Gastrocnemius medialis (tissue), 4 donors: Measurements from ENCODE around the gene SPACA7. TPM values are rescaled to one million over a fixed set of nuclear protein-coding genes. Genes with fewer than 3 reads are reported as not detected.

Experiments used
- ATAC-seq, 2 donors: fragments of 150-250 bp; one replicate each; pipeline ENCODE4 v1.9.1; 2016
- DNase-seq, 2 donors: peaks; one replicate each; pipeline ENCODE4 v3.0.0-alpha.2; 2019
- H3K27ac ChIP-seq, 4 donors: fragments of 200-600 bp; sonication (generic); 1 replicate in 1 of 4; 2 replicates in 3 of 4; pipeline ENCODE4 v1.5.1; 2016 to 2018; ENCODE audit warnings: mild to moderate bottlenecking in 2 of 4, moderate library complexity in 1 of 4
- H3K27me3 ChIP-seq, 3 donors: fragments of 200-600 bp; sonication (generic) in 2 of 3; 1 replicate in 1 of 3; 2 replicates in 2 of 3; pipeline versions ENCODE4 v1.5.1 to v1.6.0; 2016 to 2019; ENCODE audit warnings: mild to moderate bottlenecking in 1 of 3, moderate library complexity in 1 of 3
- H3K36me3 ChIP-seq, 2 donors: fragments of 200-600 bp; sonication (generic) in 1 of 2; one replicate each; pipeline ENCODE4 v1.5.1; 2017 to 2018
- H3K4me1 ChIP-seq, 2 donors: fragments of 200-600 bp; sonication (generic) in 1 of 2; one replicate each; pipeline ENCODE4 v1.5.1; 2016 to 2017; ENCODE audit warnings: mild to moderate bottlenecking in 2 of 2
- H3K4me3 ChIP-seq, 4 donors: fragments of 200-600 bp; sonication (generic) in 3 of 4; 1 replicate in 1 of 4; 2 replicates in 3 of 4; pipeline ENCODE4 v1.5.1; 2016 to 2019; ENCODE audit warnings: mild to moderate bottlenecking in 2 of 4
- H3K9me3 ChIP-seq, 3 donors: fragments of 200-600 bp; sonication (generic) in 2 of 3; 1 replicate in 1 of 3; 2 replicates in 2 of 3; pipeline ENCODE4 v1.5.1; 2016 to 2019
- POLR2A ChIP-seq, 2 donors: fragments of 450-650 bp; IDR thresholded peaks; one replicate each; pipeline ENCODE4 v1.6.1; 2017; ENCODE audit warnings: antibody characterized with exemption in 2 of 2, mild to moderate bottlenecking in 2 of 2, moderate library complexity in 2 of 2
- in situ Hi-C, 4 donors: fragments of 200-750 bp; cut with MboI; loops; one replicate each; pipeline versions ENCODE4 v1.15.0 to v1.8.0; 2017; ENCODE audit warnings: low sequenced_read_pairs in 4 of 4
- intact Hi-C: fragments of 100-400 bp; cut with DNase I; formaldehyde crosslinking; loops from one replicate; pipeline ENCODE4 v1.15.1; 2023; ENCODE audit warnings: low total_unique reads
- total RNA-seq, 4 donors: library from RNA; depleted of rRNA; stranded (reverse); fragments of >200 nt; gene quantifications; one replicate each; pipeline versions ENCODE4 v1.1.0 to v1.2.3, GENCODE V29; 2016
- TF ChIP-seq, protein P1 (sequence below), 5 experiments: fragments of 450-650 bp in 3 of 5; fragments of 200-600 bp in 2 of 5; sonication (generic) in 2 of 5; IDR thresholded peaks in 4 of 5; conservative IDR thresholded peaks in 1 of 5; 1 replicate in 4 of 5; 2 replicates in 1 of 5; pipeline ENCODE4 v1.5.1; 2016 to 2019; ENCODE audit warnings: antibody characterized with exemption in 5 of 5, mild to moderate bottlenecking in 3 of 5, moderate library complexity in 3 of 5

Gene SPACA7
- total RNA-seq, 4 donors from 2014 or later: not detected

DNA sequence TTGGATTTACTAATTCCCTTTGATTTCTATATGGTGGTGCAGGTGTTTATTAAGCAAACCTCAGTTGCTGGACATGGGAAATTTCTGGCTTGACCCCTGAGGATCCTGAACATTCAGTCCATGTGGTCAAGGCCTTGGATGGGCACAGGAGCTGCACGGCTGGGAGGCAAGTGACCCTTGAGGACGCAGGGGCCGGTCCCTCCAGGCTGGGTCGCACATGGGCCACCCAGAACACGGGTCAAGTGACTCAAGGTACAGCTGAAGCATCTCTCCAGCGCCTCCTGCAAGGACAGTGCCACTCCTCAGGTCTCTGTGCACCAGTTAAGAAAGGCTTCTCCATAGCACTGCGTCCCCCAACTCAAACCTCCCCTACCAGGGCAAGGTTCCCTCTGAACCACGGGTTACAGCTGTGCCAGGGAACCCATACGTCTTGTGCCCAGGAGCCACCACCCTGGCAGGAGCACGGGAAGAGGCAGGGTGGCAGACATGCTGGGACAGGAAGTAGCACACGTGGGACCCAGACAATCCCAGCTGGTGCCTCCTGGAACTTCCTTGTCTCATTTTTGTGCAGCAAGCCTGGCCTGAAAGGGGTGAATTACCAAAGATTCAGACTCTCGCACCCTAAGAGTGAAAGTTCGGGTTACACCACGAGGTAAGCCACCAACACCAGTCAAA is 93.1 kb downstream of the SPACA7 start:
- TF ChIP-seq, protein P1, sequence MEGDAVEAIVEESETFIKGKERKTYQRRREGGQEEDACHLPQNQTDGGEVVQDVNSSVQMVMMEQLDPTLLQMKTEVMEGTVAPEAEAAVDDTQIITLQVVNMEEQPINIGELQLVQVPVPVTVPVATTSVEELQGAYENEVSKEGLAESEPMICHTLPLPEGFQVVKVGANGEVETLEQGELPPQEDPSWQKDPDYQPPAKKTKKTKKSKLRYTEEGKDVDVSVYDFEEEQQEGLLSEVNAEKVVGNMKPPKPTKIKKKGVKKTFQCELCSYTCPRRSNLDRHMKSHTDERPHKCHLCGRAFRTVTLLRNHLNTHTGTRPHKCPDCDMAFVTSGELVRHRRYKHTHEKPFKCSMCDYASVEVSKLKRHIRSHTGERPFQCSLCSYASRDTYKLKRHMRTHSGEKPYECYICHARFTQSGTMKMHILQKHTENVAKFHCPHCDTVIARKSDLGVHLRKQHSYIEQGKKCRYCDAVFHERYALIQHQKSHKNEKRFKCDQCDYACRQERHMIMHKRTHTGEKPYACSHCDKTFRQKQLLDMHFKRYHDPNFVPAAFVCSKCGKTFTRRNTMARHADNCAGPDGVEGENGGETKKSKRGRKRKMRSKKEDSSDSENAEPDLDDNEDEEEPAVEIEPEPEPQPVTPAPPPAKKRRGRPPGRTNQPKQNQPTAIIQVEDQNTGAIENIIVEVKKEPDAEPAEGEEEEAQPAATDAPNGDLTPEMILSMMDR (IDR thresholded peaks at IDR 0.05 in 4 of 5, conservative IDR thresholded peaks at IDR 0.05 in 1 of 5): no peak
- in situ Hi-C loops (no loop called here), intact Hi-C loops (no loop called here)
- H3K4me3 ChIP-seq: no peak overlapping the region
- H3K27ac ChIP-seq: no peak overlapping the region
- no peak for ATAC-seq
- H3K9me3 ChIP-seq: no peaks in the 10 kb centered on the region
- H3K36me3 ChIP-seq: no peaks in the 10 kb centered on the region
- H3K27me3 ChIP-seq: no peaks in the 10 kb centered on the region
- H3K4me1 ChIP-seq: no peaks in the 10 kb centered on the region
- DNase-seq: no peak

DNA sequence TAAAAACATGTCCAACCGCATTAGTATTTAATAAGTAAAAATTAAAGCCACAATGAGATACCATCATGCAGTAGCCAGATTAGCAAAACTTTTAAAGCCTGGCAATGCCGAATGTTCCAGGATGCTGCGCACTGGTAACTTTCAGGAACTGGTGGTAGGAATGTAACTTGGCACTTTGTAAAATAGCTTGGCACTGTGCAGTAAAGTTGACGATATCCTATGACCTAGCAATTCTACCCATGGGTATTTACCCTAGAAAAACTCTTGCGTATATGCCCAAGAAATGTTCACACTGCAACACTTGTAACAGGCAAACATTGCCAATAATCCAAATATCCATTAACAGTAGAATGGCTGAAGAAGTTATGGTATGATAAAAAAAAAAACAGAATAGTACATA is 97.7 kb downstream of the SPACA7 start:
- intact Hi-C loops (no loop called here), in situ Hi-C loops (no loop called here)
- no peak overlapping the region for H3K4me3 ChIP-seq
- H3K27ac ChIP-seq: no peak overlapping the region
- TF ChIP-seq, protein P1 (IDR thresholded peaks at IDR 0.05 in 4 of 5, conservative IDR thresholded peaks at IDR 0.05 in 1 of 5): no peak
- TF ChIP-seq POLR2A (IDR thresholded peaks at IDR 0.05): no peak
- no peak for DNase-seq
- ATAC-seq: no peak
- H3K27me3 ChIP-seq: no peaks in the 10 kb centered on the region
- H3K4me1 ChIP-seq: no peaks in the 10 kb centered on the region
- no peaks in the 10 kb centered on the region for H3K36me3 ChIP-seq
- H3K9me3 ChIP-seq: no peaks in the 10 kb centered on the region

DNA sequence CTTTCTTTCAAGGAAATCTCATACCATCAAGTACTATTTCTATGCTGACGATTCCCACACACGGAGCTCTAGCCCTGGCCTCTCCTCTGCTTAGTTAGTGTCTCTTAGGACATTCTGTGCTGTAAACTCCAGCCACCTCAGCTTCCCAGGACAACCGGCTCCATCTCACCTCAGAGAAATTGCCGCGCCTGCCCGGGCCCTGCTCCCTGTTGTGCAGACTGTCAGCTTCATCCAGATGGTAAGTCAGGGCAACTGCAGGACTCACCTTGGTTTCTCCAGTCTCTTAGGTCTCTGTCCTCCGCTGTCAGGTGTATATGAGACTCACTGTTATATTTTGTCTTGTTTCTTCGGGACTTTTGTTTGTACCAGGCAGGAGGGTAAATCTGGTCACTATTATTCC is 98.7 kb downstream of the SPACA7 start:
- no peak overlapping the region for H3K4me3 ChIP-seq
- no peak overlapping the region for H3K27ac ChIP-seq
- H3K36me3 ChIP-seq: no peaks in the 10 kb centered on the region
- no peaks in the 10 kb centered on the region for H3K9me3 ChIP-seq
- in situ Hi-C loops (no loop called here), intact Hi-C loops (no loop called here)
- H3K4me1 ChIP-seq: no peaks in the 10 kb centered on the region
- DNase-seq: no peak
- TF ChIP-seq, protein P1 (IDR thresholded peaks at IDR 0.05 in 4 of 5, conservative IDR thresholded peaks at IDR 0.05 in 1 of 5): no peak
- no peak for TF ChIP-seq POLR2A (IDR thresholded peaks at IDR 0.05)
- no peak for ATAC-seq
- no peaks in the 10 kb centered on the region for H3K27me3 ChIP-seq

DNA sequence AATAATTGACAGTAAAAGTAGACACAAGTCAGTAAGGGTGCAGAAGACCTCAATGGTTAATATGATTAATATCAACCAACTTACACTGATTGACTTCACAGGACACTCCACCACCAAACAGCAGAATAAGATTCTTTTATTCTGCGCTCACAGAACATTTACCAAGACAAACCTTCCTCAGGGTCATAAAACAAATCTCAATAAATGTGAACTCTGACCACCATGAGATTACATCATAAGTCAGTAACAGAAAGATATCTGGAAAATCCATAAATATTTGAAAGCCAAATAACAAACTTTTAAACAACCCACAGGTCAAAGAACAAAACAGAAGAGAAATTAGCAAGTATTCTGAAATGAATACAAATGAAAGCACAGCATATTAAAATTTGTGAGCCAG is 99.7 kb downstream of the SPACA7 start:
- no peak for ATAC-seq
- TF ChIP-seq, protein P1 (IDR thresholded peaks at IDR 0.05 in 4 of 5, conservative IDR thresholded peaks at IDR 0.05 in 1 of 5): no peak
- no peak for TF ChIP-seq POLR2A (IDR thresholded peaks at IDR 0.05)
- intact Hi-C loops (no loop called here), in situ Hi-C loops (no loop called here)
- Histone ChIP-seq H3K4me1 (no peaks in the 10 kb centered on the region), H3K36me3 (no peaks in the 10 kb centered on the region), H3K27me3 (no peaks in the 10 kb centered on the region), H3K27ac (no peak overlapping the region), H3K4me3 (no peak overlapping the region), H3K9me3 (peaks cover 0 to 7% (median 0%) of the 10 kb centered on the region in 3 donors)
- no peak for DNase-seq
